Measurements from ENCODE around the gene FKBP15.

The FKBP15 gene

DNA sequence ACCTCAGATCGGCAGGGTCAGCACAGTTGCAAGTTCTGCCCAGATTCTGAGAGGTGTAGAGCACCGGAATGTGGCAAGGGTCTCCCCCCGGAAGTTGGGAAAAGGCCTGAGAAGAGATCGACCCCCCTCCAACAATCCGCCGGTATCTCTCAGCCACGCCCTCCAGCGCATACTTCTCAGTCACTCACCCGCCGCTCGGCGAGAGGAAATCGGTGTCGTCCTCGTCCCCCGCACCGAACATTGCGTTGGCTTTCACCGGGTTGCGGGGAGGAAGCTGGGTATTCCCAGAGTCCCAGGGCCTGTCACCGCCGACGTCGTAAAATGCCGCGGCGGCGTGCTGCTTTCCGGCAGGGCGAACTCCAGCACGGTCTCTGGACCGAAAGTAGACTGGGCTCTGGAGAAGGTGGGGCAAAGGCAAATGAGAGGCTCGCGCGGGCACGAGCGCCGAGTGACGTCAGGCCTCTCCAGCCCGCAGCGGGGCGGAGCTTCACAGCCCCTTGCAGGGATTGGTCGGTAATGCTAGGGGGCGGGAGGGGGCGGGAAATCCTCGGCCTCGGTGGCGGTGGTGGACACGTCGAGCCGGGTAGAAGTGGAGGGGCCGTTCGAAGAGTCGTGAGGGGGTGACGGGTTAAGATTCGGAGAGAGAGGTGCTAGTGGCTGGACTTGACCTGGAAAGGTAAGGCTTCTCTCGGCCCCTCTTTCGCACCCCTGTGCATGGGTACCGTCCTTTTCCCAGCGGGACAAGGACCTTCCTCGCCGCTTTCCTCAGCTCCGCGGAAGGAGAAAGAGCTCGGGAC, at the start of gene FKBP15, which contains the start of gene SLC31A1:
Gene FKBP15, minus strand, starts transcription at position 275 of the 797 bp plus-strand sequence. Its CDS starts 34 bp downstream, at position 241.
Gene SLC31A1, plus strand, starts transcription at position 542 of the 797 bp plus-strand sequence. CDS start 34,605 bp downstream, outside the sequence.
- peak within 1 kb of the TSS; percentile 53 for H3K27ac ChIP-seq (ENCODE audit: low read depth, low read length)
- H3K4me1 ChIP-seq (ENCODE audit: control insufficient read depth, insufficient read depth, low read length, unreplicated experiment) = peaks cover 20% of the 10 kb centered on the region
- H3K79me2 ChIP-seq (ENCODE audit: control insufficient read depth, insufficient read depth, low read length, unreplicated experiment) = peaks cover 80% of the 10 kb centered on the region
- peak within 1 kb of the TSS; percentile 75 for H2AFZ ChIP-seq (ENCODE audit: low read length, unreplicated experiment)
- H3K36me3 ChIP-seq (ENCODE audit: insufficient read depth, low read length) = peaks cover 5% of the 10 kb centered on the region; the same call in 1 of the 2 replicates
- H3K27me3 ChIP-seq (ENCODE audit: insufficient read depth, low read length) = no peaks in the 10 kb centered on the region
- H3K4me3 ChIP-seq (ENCODE audit: low read depth, low read length) = peak within 1 kb of the TSS; percentile 84

DNA sequence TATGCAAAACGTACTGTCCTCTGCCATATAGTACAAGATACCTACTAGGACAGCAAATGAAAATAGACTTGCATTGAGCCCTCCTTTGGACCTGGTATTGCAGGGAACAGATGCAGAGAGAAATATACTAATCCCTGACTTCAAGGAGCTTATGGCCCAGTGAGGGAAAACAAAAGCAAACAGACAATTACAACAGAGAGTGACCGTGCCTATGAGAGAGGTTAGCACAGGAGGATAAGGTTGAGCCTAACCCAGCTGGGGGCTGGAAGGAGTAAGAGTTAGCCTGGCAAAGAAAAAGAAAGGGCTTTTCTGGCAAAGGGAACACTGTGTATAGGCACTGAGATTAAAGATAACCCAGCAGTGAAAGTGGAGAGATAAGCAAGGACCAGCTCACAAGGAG, 48.8 kb upstream of the FKBP15 start:
- peaks cover 17% of the 10 kb centered on the region for H3K79me2 ChIP-seq (ENCODE audit: control insufficient read depth, insufficient read depth, low read length, unreplicated experiment)
- no peaks in the 10 kb centered on the region for H3K27me3 ChIP-seq (ENCODE audit: insufficient read depth, low read length)
- H2AFZ ChIP-seq (ENCODE audit: low read length, unreplicated experiment) = no peak overlapping the region
- no peak overlapping the region for H3K27ac ChIP-seq (ENCODE audit: low read depth, low read length)
- no peak overlapping the region for H3K4me3 ChIP-seq (ENCODE audit: low read depth, low read length)
- peaks cover 7% of the 10 kb centered on the region for H3K4me1 ChIP-seq (ENCODE audit: control insufficient read depth, insufficient read depth, low read length, unreplicated experiment)
- peaks cover 20% of the 10 kb centered on the region for H3K36me3 ChIP-seq (ENCODE audit: insufficient read depth, low read length)

DNA sequence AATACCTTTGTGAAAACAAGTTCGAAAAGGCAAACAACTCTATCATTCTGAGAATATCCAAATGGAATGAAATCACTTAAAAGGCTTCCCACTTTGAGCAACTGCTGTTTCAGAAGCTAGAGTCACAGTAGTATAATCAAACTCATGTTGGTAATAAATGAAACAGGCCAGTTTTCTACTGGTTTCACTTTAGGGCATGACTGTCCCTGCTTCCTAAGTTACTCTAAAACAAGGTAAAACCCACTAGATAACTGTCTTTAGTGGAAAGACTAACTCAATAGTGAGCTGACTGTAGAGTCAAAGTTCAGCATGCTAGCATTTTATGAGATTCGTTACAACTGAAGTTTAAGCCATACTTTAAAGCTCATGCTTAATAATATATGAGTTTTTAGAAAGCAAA, 48.3 kb upstream of the FKBP15 start:
- Histone ChIP-seq H3K4me3 (ENCODE audit: low read depth, low read length) (no peak overlapping the region), H3K27ac (ENCODE audit: low read depth, low read length) (no peak overlapping the region), H3K36me3 (ENCODE audit: insufficient read depth, low read length) (peaks cover 20% of the 10 kb centered on the region), H3K4me1 (ENCODE audit: control insufficient read depth, insufficient read depth, low read length, unreplicated experiment) (peaks cover 7% of the 10 kb centered on the region), H2AFZ (ENCODE audit: low read length, unreplicated experiment) (no peak overlapping the region), H3K79me2 (ENCODE audit: control insufficient read depth, insufficient read depth, low read length, unreplicated experiment) (peaks cover 12% of the 10 kb centered on the region), H3K27me3 (ENCODE audit: insufficient read depth, low read length) (no peaks in the 10 kb centered on the region)

DNA sequence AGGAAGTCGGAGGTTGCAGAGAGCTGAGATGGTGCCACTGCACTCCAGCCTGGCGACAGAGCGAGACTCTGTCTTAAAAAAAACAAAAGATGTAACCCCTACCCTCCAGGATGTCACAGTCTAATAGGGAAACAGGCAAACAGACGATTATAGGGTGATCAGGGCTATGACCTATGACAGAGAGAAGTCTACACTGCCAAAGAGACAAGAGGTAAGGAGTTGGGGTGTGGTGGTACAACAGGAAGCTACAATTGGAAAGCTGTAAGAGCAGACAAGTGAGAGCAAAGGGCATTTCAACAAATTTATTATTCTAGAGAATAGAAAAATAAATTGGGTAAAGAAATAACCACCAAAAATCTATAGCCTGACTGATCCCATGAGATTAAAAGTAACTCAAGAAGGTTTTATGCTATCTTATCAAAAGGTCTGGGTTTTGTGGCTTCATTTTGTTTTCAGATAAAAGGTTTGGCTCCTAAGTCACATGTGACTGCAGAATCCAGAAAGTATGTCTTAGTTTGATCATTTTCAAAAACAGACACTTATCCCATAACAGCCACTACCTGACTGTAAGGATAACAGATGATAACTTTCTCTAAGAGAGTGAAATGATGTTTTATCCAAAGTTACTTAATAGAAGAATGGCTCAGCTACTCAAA, 47.0 kb upstream of the FKBP15 start:
- H3K36me3 ChIP-seq (ENCODE audit: insufficient read depth, low read length) = peaks cover 20% of the 10 kb centered on the region
- no peaks in the 10 kb centered on the region for H3K27me3 ChIP-seq (ENCODE audit: insufficient read depth, low read length)
- no peak overlapping the region for H3K27ac ChIP-seq (ENCODE audit: low read depth, low read length)
- no peaks in the 10 kb centered on the region for H3K4me1 ChIP-seq (ENCODE audit: control insufficient read depth, insufficient read depth, low read length, unreplicated experiment)
- H3K4me3 ChIP-seq (ENCODE audit: low read depth, low read length) = no peak overlapping the region
- no peak overlapping the region for H2AFZ ChIP-seq (ENCODE audit: low read length, unreplicated experiment)
- no peaks in the 10 kb centered on the region for H3K79me2 ChIP-seq (ENCODE audit: control insufficient read depth, insufficient read depth, low read length, unreplicated experiment)

DNA sequence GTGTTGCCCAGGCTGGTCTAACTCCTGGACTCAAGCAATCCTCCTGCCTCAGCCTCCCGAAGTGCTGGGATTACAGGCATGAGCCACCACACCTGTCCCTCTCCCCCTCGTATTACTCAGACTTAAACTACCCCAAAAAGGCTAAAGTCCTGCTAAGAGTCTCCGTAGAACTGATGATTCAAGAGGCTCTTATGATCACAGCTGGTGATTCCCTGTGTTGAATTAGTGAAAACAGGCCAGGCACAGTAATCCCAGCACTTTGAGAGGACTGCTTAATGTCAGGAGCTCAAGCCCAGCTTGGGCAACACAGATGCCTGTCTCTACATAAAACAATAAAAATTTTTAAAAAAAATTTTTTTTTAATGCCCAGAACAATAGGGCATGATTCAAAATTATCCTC, 45.1 kb upstream of the FKBP15 start:
- Histone ChIP-seq H3K36me3 (ENCODE audit: insufficient read depth, low read length) (peaks cover 12% of the 10 kb centered on the region), H3K4me1 (ENCODE audit: control insufficient read depth, insufficient read depth, low read length, unreplicated experiment) (no peaks in the 10 kb centered on the region), H3K79me2 (ENCODE audit: control insufficient read depth, insufficient read depth, low read length, unreplicated experiment) (no peaks in the 10 kb centered on the region), H3K27me3 (ENCODE audit: insufficient read depth, low read length) (no peaks in the 10 kb centered on the region), H2AFZ (ENCODE audit: low read length, unreplicated experiment) (no peak overlapping the region), H3K4me3 (ENCODE audit: low read depth, low read length) (no peak overlapping the region), H3K27ac (ENCODE audit: low read depth, low read length) (no peak overlapping the region)

DNA sequence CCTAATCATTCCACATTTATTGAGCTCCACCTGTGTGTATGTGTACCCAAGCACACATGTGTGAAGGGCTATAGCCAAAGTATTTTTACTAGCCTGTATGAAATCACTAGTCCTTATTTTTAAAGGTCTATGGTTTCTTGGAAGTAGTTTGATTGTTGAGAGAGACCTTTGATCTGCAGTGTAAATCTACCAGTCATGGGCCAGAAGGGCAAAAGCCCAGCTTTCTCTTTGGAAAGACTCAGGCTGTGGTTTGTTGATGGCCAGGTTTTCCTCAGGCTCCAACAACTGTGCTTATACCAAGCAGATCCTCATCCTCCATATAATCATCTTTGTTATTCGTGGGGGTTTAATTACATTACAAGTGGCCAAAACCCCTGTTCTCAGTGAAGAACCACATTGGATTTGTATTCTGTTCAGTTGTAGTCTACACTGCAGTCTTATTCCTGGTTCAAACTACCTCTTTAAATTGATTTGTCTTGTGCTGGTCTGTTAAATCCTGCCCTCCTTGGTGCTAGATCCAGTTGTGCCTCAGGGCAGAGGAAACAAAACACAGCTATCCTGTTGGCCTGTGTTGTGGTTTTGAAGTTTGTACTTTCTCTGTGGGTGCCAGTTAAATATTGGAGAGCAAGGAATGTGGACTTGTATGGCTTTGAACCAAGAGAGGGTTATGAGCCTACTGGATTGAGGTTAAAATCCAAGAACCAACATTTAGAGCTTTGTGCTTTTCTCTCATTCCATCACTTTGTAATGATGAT, 41.0 kb upstream of the FKBP15 start:
- H3K27me3 ChIP-seq (ENCODE audit: insufficient read depth, low read length) = no peaks in the 10 kb centered on the region
- H2AFZ ChIP-seq (ENCODE audit: low read length, unreplicated experiment) = no peak overlapping the region
- H3K27ac ChIP-seq (ENCODE audit: low read depth, low read length) = no peak overlapping the region
- peaks cover 11% of the 10 kb centered on the region for H3K36me3 ChIP-seq (ENCODE audit: insufficient read depth, low read length)
- no peaks in the 10 kb centered on the region for H3K79me2 ChIP-seq (ENCODE audit: control insufficient read depth, insufficient read depth, low read length, unreplicated experiment)
- H3K4me3 ChIP-seq (ENCODE audit: low read depth, low read length) = no peak overlapping the region
- H3K4me1 ChIP-seq (ENCODE audit: control insufficient read depth, insufficient read depth, low read length, unreplicated experiment) = no peaks in the 10 kb centered on the region

GRCh38 chr9:113258282-113258681, 37.2 kb upstream of the FKBP15 start:
- Histone ChIP-seq H3K4me1 (ENCODE audit: control insufficient read depth, insufficient read depth, low read length, unreplicated experiment) (no peaks in the 10 kb centered on the region), H3K79me2 (ENCODE audit: control insufficient read depth, insufficient read depth, low read length, unreplicated experiment) (no peaks in the 10 kb centered on the region), H3K4me3 (ENCODE audit: low read depth, low read length) (no peak overlapping the region), H3K36me3 (ENCODE audit: insufficient read depth, low read length) (peaks cover 14% of the 10 kb centered on the region), H3K27me3 (ENCODE audit: insufficient read depth, low read length) (no peaks in the 10 kb centered on the region), H3K27ac (ENCODE audit: low read depth, low read length) (no peak overlapping the region), H2AFZ (ENCODE audit: low read length, unreplicated experiment) (no peak overlapping the region)

DNA sequence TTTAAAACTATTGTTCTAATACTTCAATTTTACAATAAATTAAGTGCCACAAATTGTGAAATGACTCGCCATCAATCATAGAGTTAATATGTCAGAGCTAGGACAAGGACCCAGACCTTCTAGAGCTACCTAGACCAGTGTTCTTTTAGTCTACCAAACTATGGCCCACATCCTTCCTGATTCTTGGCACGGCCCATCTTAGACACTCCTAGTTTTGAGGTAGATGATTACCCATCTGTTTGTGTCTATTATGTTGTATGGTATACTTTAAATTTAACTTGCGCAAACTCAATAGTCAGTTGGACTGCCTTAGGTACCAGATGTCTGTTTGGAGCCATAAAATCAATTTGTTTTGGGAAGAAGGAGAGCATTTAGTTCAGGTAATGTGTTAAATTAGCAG, 36.8 kb upstream of the FKBP15 start:
- Histone ChIP-seq H2AFZ (ENCODE audit: low read length, unreplicated experiment) (no peak overlapping the region), H3K27ac (ENCODE audit: low read depth, low read length) (no peak overlapping the region), H3K27me3 (ENCODE audit: insufficient read depth, low read length) (no peaks in the 10 kb centered on the region), H3K79me2 (ENCODE audit: control insufficient read depth, insufficient read depth, low read length, unreplicated experiment) (no peaks in the 10 kb centered on the region), H3K36me3 (ENCODE audit: insufficient read depth, low read length) (peaks cover 14% of the 10 kb centered on the region), H3K4me3 (ENCODE audit: low read depth, low read length) (no peak overlapping the region), H3K4me1 (ENCODE audit: control insufficient read depth, insufficient read depth, low read length, unreplicated experiment) (no peaks in the 10 kb centered on the region)

GRCh38 chr9:113255438-113255837, 34.4 kb upstream of the FKBP15 start:
- H3K4me3 ChIP-seq (ENCODE audit: low read depth, low read length) = no peak overlapping the region
- peaks cover 4% of the 10 kb centered on the region for H3K79me2 ChIP-seq (ENCODE audit: control insufficient read depth, insufficient read depth, low read length, unreplicated experiment)
- no peak overlapping the region for H3K27ac ChIP-seq (ENCODE audit: low read depth, low read length)
- no peaks in the 10 kb centered on the region for H3K27me3 ChIP-seq (ENCODE audit: insufficient read depth, low read length)
- peaks cover 11% of the 10 kb centered on the region for H3K36me3 ChIP-seq (ENCODE audit: insufficient read depth, low read length)
- no peak overlapping the region for H2AFZ ChIP-seq (ENCODE audit: low read length, unreplicated experiment)
- H3K4me1 ChIP-seq (ENCODE audit: control insufficient read depth, insufficient read depth, low read length, unreplicated experiment) = no peaks in the 10 kb centered on the region

DNA sequence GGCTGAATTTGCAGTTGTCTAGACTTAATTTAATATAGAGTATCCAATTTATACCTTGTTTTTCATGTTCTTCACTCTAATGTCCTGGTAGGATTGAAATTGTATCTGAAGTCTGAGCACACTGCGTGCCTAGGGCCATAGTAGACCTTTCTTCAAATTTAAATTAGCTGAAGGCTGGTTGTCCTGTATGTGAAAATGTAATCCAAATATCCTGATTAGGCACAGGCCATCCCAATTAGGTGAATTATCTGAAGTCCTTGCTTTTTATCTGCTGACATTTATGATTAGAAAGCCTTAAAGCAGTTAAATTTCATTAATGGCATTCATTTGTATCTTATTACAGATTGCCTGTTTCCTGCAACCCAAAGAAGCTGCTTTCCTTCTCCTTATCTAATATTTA, 33.9 kb upstream of the FKBP15 start:
- Histone ChIP-seq H3K4me1 (ENCODE audit: control insufficient read depth, insufficient read depth, low read length, unreplicated experiment) (no peaks in the 10 kb centered on the region), H3K36me3 (ENCODE audit: insufficient read depth, low read length) (peaks cover 10% of the 10 kb centered on the region), H2AFZ (ENCODE audit: low read length, unreplicated experiment) (no peak overlapping the region), H3K79me2 (ENCODE audit: control insufficient read depth, insufficient read depth, low read length, unreplicated experiment) (peaks cover 4% of the 10 kb centered on the region), H3K27me3 (ENCODE audit: insufficient read depth, low read length) (no peaks in the 10 kb centered on the region), H3K27ac (ENCODE audit: low read depth, low read length) (no peak overlapping the region), H3K4me3 (ENCODE audit: low read depth, low read length) (no peak overlapping the region)
